Large intestine (tissue), 3 donors: ENCODE data around the gene ATM. TPM values are rescaled to one million over a fixed set of nuclear protein-coding genes. Genes with fewer than 3 reads are reported as not detected.

Source experiments
- DNase-seq, 2 donors: peaks; one replicate each; pipeline versions ENCODE4 v3.0.0 to v3.0.0-alpha.2; 2013
- H3K27ac ChIP-seq: one replicate; pipeline ENCODE4 v1.5.1; 2013; ENCODE audit warnings: low read length
- H3K27me3 ChIP-seq: 2 replicates; pipeline ENCODE4 v1.6.1; 2013; ENCODE audit warnings: low read length; ENCODE audit not compliant: control insufficient read depth, insufficient read depth
- H3K36me3 ChIP-seq: 2 replicates; pipeline ENCODE4 v1.6.1; 2013; ENCODE audit warnings: low read length; ENCODE audit not compliant: control insufficient read depth, insufficient read depth
- H3K4me1 ChIP-seq: one replicate; pipeline ENCODE4 v1.6.1; 2013; ENCODE audit warnings: low read length; ENCODE audit not compliant: control insufficient read depth, insufficient read depth
- H3K4me3 ChIP-seq: one replicate; pipeline ENCODE4 v1.5.1; 2013; ENCODE audit warnings: low read length
- H3K9me3 ChIP-seq: one replicate; pipeline ENCODE4 v1.6.1; 2013; ENCODE audit warnings: mild to moderate bottlenecking, low read depth, low read length, moderate library complexity; ENCODE audit not compliant: control insufficient read depth
- WGBS: methylation state at CpG from one replicate; pipeline ENCODE4 v1.1.5; 2013; ENCODE audit warnings: low lambda C conversion rate; ENCODE audit not compliant: insufficient coverage; 5-methylcytosine and 5-hydroxymethylcytosine counted together
- polyA plus RNA-seq: library from polyadenylated mRNA; unstranded; fragments of 120-200 nt; gene quantifications from one replicate; pipeline ENCODE4 v1.2.1, GENCODE V29; 2013

The ATM gene
- polyA plus RNA-seq, 1 donor = 34.7 TPM

- Histone ChIP-seq H3K27me3 (no peaks in the 10 kb centered on the region), H3K4me3 (no peak overlapping the region), H3K9me3 (no peaks in the 10 kb centered on the region), H3K36me3 (peaks cover 25% of the 10 kb centered on the region), H3K27ac (no peak overlapping the region), H3K4me1 (no peaks in the 10 kb centered on the region)
- no peak for DNase-seq
These were observed 101.7 kb downstream of the ATM start for GRCh38 chr11:108324587-108324986.

- DNase-seq = no peak
- H3K36me3 ChIP-seq = peaks cover 24% of the 10 kb centered on the region
- H3K27me3 ChIP-seq = no peaks in the 10 kb centered on the region
- 100% methylated on average over 1 of the region's 2 CpGs for WGBS
- no peaks in the 10 kb centered on the region for H3K9me3 ChIP-seq
- no peak overlapping the region for H3K27ac ChIP-seq
- no peaks in the 10 kb centered on the region for H3K4me1 ChIP-seq
- H3K4me3 ChIP-seq = no peak overlapping the region
These were observed 110.6 kb downstream of the ATM start for GRCh38 chr11:108333403-108333899.

GRCh38 chr11:108338750-108339149 lies 115.9 kb downstream of the ATM start:
- DNase-seq = no peak
- Histone ChIP-seq H3K4me3 (no peak overlapping the region), H3K27me3 (no peaks in the 10 kb centered on the region), H3K27ac (no peak overlapping the region), H3K9me3 (no peaks in the 10 kb centered on the region), H3K36me3 (peaks cover 9% of the 10 kb centered on the region), H3K4me1 (peaks cover 5% of the 10 kb centered on the region)
- WGBS = no CpG with 5 or more reads among the region's 2 CpGs

- Histone ChIP-seq H3K4me3 (no peak overlapping the region), H3K27ac (no peak overlapping the region), H3K9me3 (no peaks in the 10 kb centered on the region), H3K4me1 (peaks cover 5% of the 10 kb centered on the region), H3K36me3 (peaks cover 7% of the 10 kb centered on the region), H3K27me3 (no peaks in the 10 kb centered on the region)
- WGBS = 100% methylated on average over 1 of the region's 1 CpG
- DNase-seq = peak; percentile 71 to 77
These were observed 118.1 kb downstream of the ATM start for GRCh38 chr11:108340973-108341372.

- Histone ChIP-seq H3K9me3 (no peaks in the 10 kb centered on the region), H3K27me3 (no peaks in the 10 kb centered on the region), H3K27ac (no peak overlapping the region), H3K36me3 (peaks cover 4% of the 10 kb centered on the region), H3K4me3 (no peak overlapping the region), H3K4me1 (peaks cover 5% of the 10 kb centered on the region)
- 100% methylated on average over 1 of the region's 4 CpGs for WGBS
- no peak for DNase-seq
These were observed 118.8 kb downstream of the ATM start for GRCh38 chr11:108341654-108342053.

- no peak overlapping the region for H3K4me3 ChIP-seq
- peaks cover 5% of the 10 kb centered on the region for H3K4me1 ChIP-seq
- no peak overlapping the region for H3K27ac ChIP-seq
- no peaks in the 10 kb centered on the region for H3K9me3 ChIP-seq
- H3K36me3 ChIP-seq = peaks cover 4% of the 10 kb centered on the region
- no peak for DNase-seq
- no peaks in the 10 kb centered on the region for H3K27me3 ChIP-seq
- WGBS = 100% methylated on average over 1 of the region's 2 CpGs
These were observed 120.8 kb downstream of the ATM start for GRCh38 chr11:108343714-108344113.

- Histone ChIP-seq H3K9me3 (no peaks in the 10 kb centered on the region), H3K4me3 (no peak overlapping the region), H3K36me3 (peaks cover 8% of the 10 kb centered on the region), H3K27ac (no peak overlapping the region), H3K27me3 (no peaks in the 10 kb centered on the region), H3K4me1 (peaks cover 5% of the 10 kb centered on the region)
- DNase-seq = no peak
- WGBS = 92% methylated on average over 2 of the region's 4 CpGs
These were observed 122.9 kb downstream of the ATM start for GRCh38 chr11:108345767-108346166.

GRCh38 chr11:108346451-108346850 lies 123.6 kb downstream of the ATM start:
- Histone ChIP-seq H3K27me3 (no peaks in the 10 kb centered on the region), H3K36me3 (peaks cover 12% of the 10 kb centered on the region), H3K9me3 (no peaks in the 10 kb centered on the region)

GRCh38 chr11:108351468-108351867 lies 128.6 kb downstream of the ATM start:
- H3K27ac ChIP-seq = no peak overlapping the region
- H3K9me3 ChIP-seq = no peaks in the 10 kb centered on the region
- H3K27me3 ChIP-seq = no peaks in the 10 kb centered on the region
- no peak overlapping the region for H3K4me3 ChIP-seq
- H3K4me1 ChIP-seq = no peaks in the 10 kb centered on the region
- peaks cover 36% of the 10 kb centered on the region for H3K36me3 ChIP-seq
- peak in 1 of 2 donors; percentile 7 for DNase-seq

More at GRCh38 chr11:108346451-108346850, 123.6 kb downstream of the ATM start:
- H3K4me1 ChIP-seq = peaks cover under 1% of the 10 kb centered on the region
- no peak for DNase-seq
- H3K27ac ChIP-seq = no peak overlapping the region
- no peak overlapping the region for H3K4me3 ChIP-seq

GRCh38 chr11:108364159-108364558 lies 141.3 kb downstream of the ATM start:
- Histone ChIP-seq H3K4me3 (no peak overlapping the region), H3K27me3 (no peaks in the 10 kb centered on the region), H3K4me1 (no peaks in the 10 kb centered on the region), H3K9me3 (no peaks in the 10 kb centered on the region), H3K36me3 (peaks cover 8% of the 10 kb centered on the region), H3K27ac (no peak overlapping the region)
- DNase-seq = no peak
- 86% methylated on average over 1 of the region's 2 CpGs for WGBS

GRCh38 chr11:108368134-108368533 lies 145.3 kb downstream of the ATM start:
- Histone ChIP-seq H3K4me3 (no peak overlapping the region), H3K4me1 (no peaks in the 10 kb centered on the region), H3K27ac (no peak overlapping the region), H3K9me3 (no peaks in the 10 kb centered on the region), H3K36me3 (peaks cover 8% of the 10 kb centered on the region), H3K27me3 (no peaks in the 10 kb centered on the region)
- WGBS = no CpG with 5 or more reads among the region's 1 CpG
- DNase-seq = no peak
